H1 (cell line): ENCODE measurements around the gene FGGY. TPM values are rescaled to one million over a fixed set of nuclear protein-coding genes. Genes with fewer than 3 reads are reported as not detected.

Experiments
- CTCF ChIA-PET: fragments of 300-600 bp; sonication (Branson Sonifier 250); formaldehyde crosslinking; loops from one replicate; lab custom pipeline; 2021; ENCODE audit not compliant: partially characterized antibody; lab: Charles Lee
- POLR2A ChIA-PET: fragments of 300-600 bp; sonication (Branson Sonifier 250); formaldehyde crosslinking; loops from one replicate; lab custom pipeline; 2021; ENCODE audit warnings: inconsistent platforms; ENCODE audit not compliant: partially characterized antibody; lab: Charles Lee
- DNase-seq, 2 experiments: peaks; one replicate each; pipeline versions ENCODE4 v3.0.0 to v3.0.0-alpha.2; 2010 to 2022; ENCODE audit warnings: low spot score in 2 of 2, low read depth in 1 of 2, mixed read lengths in 1 of 2
- FAIRE-seq: peaks from 2 replicates; lab custom pipeline; 2011; peaks lifted over from hg19 to GRCh38; lab: Jason Lieb, UNC
- H2AFZ ChIP-seq: 2 replicates; pipeline ENCODE4 v1.8.1; 2012; ENCODE audit warnings: low read length, inconsistent platforms
- H2AK5ac ChIP-seq: 2 replicates; pipeline ENCODE4 v1.6.1; 2013; ENCODE audit warnings: low read depth, low read length
- H2BK120ac ChIP-seq: replicated peaks from 2 replicates; pipeline ENCODE3; 2013; ENCODE audit warnings: low read depth, low read length, inconsistent platforms
- H2BK12ac ChIP-seq: 2 replicates; pipeline ENCODE4 v1.6.1; 2013; ENCODE audit warnings: low read depth, low read length
- H2BK15ac ChIP-seq: 2 replicates; pipeline ENCODE4 v1.6.1; 2013; ENCODE audit warnings: low read length
- H2BK20ac ChIP-seq: 2 replicates; pipeline ENCODE4 v1.6.1; 2013; ENCODE audit warnings: low read length
- H2BK5ac ChIP-seq: 2 replicates; pipeline ENCODE4 v1.6.1; 2013; ENCODE audit warnings: low read depth, low read length
- H3K14ac ChIP-seq: 2 replicates; pipeline ENCODE4 v1.6.1; 2013; ENCODE audit warnings: inconsistent platforms; ENCODE audit not compliant: insufficient read length
- H3K18ac ChIP-seq: 2 replicates; pipeline ENCODE4 v1.6.1; 2013; ENCODE audit warnings: low read length; ENCODE audit errors: extremely low read depth
- H3K23ac ChIP-seq: 2 replicates; pipeline ENCODE4 v1.6.1; 2013; ENCODE audit warnings: inconsistent platforms; ENCODE audit not compliant: insufficient read length
- H3K23me2 ChIP-seq: 2 replicates; pipeline ENCODE4 v1.6.1; 2013; ENCODE audit warnings: low read depth, low read length
- H3K27ac ChIP-seq: 2 replicates; pipeline ENCODE4 v1.6.1; 2011; ENCODE audit warnings: low read depth, low read length, inconsistent platforms
- H3K27me3 ChIP-seq, 4 experiments: replicated peaks in 1 of 4; 1 replicate in 1 of 4; 2 replicates in 3 of 4; pipeline versions ENCODE4 v1.6.1 to v1.8.1; 2011 to 2013; ENCODE audit warnings: low read length in 3 of 4, mild to moderate bottlenecking in 3 of 4, inconsistent platforms in 2 of 4, mixed read lengths in 2 of 4, moderate library complexity in 1 of 4; ENCODE audit not compliant: control insufficient read depth in 3 of 4, insufficient read depth in 3 of 4; ENCODE audit errors: extremely low read depth in 1 of 4
- H3K36me3 ChIP-seq, 4 experiments: 2 replicates each; pipeline versions ENCODE4 v1.6.1 to v1.8.1; 2011 to 2013; ENCODE audit warnings: mild to moderate bottlenecking in 4 of 4, low read length in 3 of 4, moderate library complexity in 2 of 4, control low read depth in 1 of 4, inconsistent platforms in 1 of 4; ENCODE audit not compliant: insufficient read depth in 4 of 4, control insufficient read depth in 2 of 4
- H3K4ac ChIP-seq: replicated peaks from 2 replicates; pipeline ENCODE3; 2013; ENCODE audit warnings: low read length, low read depth, mixed read lengths, inconsistent platforms; ENCODE audit not compliant: insufficient read length
- H3K4me1 ChIP-seq, 4 experiments: replicated peaks in 1 of 4; 1 replicate in 1 of 4; 2 replicates in 3 of 4; pipeline versions ENCODE4 v1.6.1 to v1.8.1; 2011 to 2013; ENCODE audit warnings: low read length in 3 of 4, inconsistent platforms in 2 of 4, mixed read lengths in 1 of 4; ENCODE audit not compliant: insufficient read depth in 4 of 4, control insufficient read depth in 3 of 4
- H3K4me2 ChIP-seq, 2 experiments: 2 replicates each; pipeline versions ENCODE4 v1.6.1 to v1.8.1; 2011 to 2013; ENCODE audit warnings: low read depth in 2 of 2, low read length in 2 of 2, control low read depth in 1 of 2, inconsistent platforms in 1 of 2, mild to moderate bottlenecking in 1 of 2; ENCODE audit not compliant: insufficient read depth in 1 of 2
- H3K4me3 ChIP-seq, 4 experiments: fragments of 200-600, 300-600 bp in 1 of 4; sonication (generic), shearing (Covaris generic), sonication (Bioruptor Twin) in 1 of 4; 2 replicates each; pipeline versions ENCODE4 v1.5.1 to v1.8.1; 2011 to 2016; ENCODE audit warnings: low read length in 4 of 4, low read depth in 3 of 4, control low read depth in 2 of 4, inconsistent platforms in 2 of 4, mild to moderate bottlenecking in 2 of 4, mixed read lengths in 1 of 4, moderate library complexity in 1 of 4; ENCODE audit not compliant: insufficient read depth in 2 of 4; ENCODE audit errors: extremely low read depth in 1 of 4
- H3K56ac ChIP-seq: replicated peaks from 2 replicates; pipeline ENCODE3; 2013; ENCODE audit warnings: low read depth, mild to moderate bottlenecking, mixed read lengths, low read length, inconsistent platforms; ENCODE audit not compliant: insufficient read length
- H3K79me1 ChIP-seq: 2 replicates; pipeline ENCODE4 v1.6.1; 2013; ENCODE audit warnings: low read depth, low read length, control low read depth
- H3K79me2 ChIP-seq, 2 experiments: 2 replicates each; pipeline versions ENCODE4 v1.6.1 to v1.8.1; 2012 to 2013; ENCODE audit warnings: low read length in 2 of 2, mild to moderate bottlenecking in 2 of 2, inconsistent platforms in 1 of 2; ENCODE audit not compliant: insufficient read depth in 2 of 2, control insufficient read depth in 1 of 2
- H3K9ac ChIP-seq, 4 experiments: replicated peaks in 1 of 4; 1 replicate in 1 of 4; 2 replicates in 3 of 4; pipeline versions ENCODE4 v1.6.1 to v1.8.1; 2011 to 2013; ENCODE audit warnings: low read depth in 3 of 4, low read length in 3 of 4, control low read depth in 2 of 4, mild to moderate bottlenecking in 2 of 4, moderate library complexity in 2 of 4, inconsistent platforms in 1 of 4; ENCODE audit errors: extremely low read depth in 1 of 4
- H3K9me3 ChIP-seq, 2 experiments: 2 replicates each; pipeline versions ENCODE4 v1.6.1 to v1.8.1; 2012 to 2013; ENCODE audit warnings: mild to moderate bottlenecking in 2 of 2, moderate library complexity in 2 of 2, control low read depth in 1 of 2, inconsistent platforms in 1 of 2, low read depth in 1 of 2, low read length in 1 of 2, mixed read lengths in 1 of 2; ENCODE audit not compliant: insufficient read depth in 2 of 2
- H4K20me1 ChIP-seq, 2 experiments: replicated peaks in 1 of 2; 2 replicates each; pipeline versions ENCODE3 to v1.8.1; 2011 to 2013; ENCODE audit warnings: inconsistent platforms in 2 of 2, low read length in 2 of 2, mild to moderate bottlenecking in 1 of 2; ENCODE audit not compliant: insufficient read depth in 2 of 2, control insufficient read depth in 1 of 2
- H4K5ac ChIP-seq: 2 replicates; pipeline ENCODE4 v1.6.1; 2013; ENCODE audit warnings: low read length, low read depth, mixed read lengths, inconsistent platforms; ENCODE audit not compliant: insufficient read length
- H4K8ac ChIP-seq: 2 replicates; pipeline ENCODE4 v1.8.0; 2013; ENCODE audit warnings: mild to moderate bottlenecking, moderate library complexity, low read length, inconsistent platforms; ENCODE audit not compliant: insufficient read depth; ENCODE audit errors: extremely low read depth
- H4K91ac ChIP-seq: replicated peaks from 2 replicates; pipeline ENCODE3; 2013; ENCODE audit warnings: low read length, mixed read lengths, inconsistent platforms; ENCODE audit not compliant: insufficient read length
- BACH1 ChIP-seq: IDR thresholded peaks from 2 replicates; pipeline ENCODE4 v1.6.1; 2012; ENCODE audit warnings: low read length, improper control_type of control experiment
- BCL11A ChIP-seq, 2 experiments: IDR thresholded peaks; one replicate each; pipeline ENCODE4 v1.6.1; 2011; ENCODE audit warnings: low read depth in 2 of 2, low read length in 2 of 2, mild to moderate bottlenecking in 2 of 2
- CBX5 ChIP-seq: fragments of 300-800, 300-1000 bp; sonication (generic); IDR thresholded peaks from 2 replicates; pipeline ENCODE4 v1.7.1; 2016; ENCODE audit warnings: antibody characterized with exemption, low read length, low read depth
- CREB1 ChIP-seq: IDR thresholded peaks from 2 replicates; pipeline ENCODE4 v1.6.1; 2012; ENCODE audit warnings: inconsistent platforms
- HDAC6 ChIP-seq: IDR thresholded peaks from one replicate; pipeline ENCODE4 v1.7.1; 2012; ENCODE audit warnings: low read depth, mild to moderate bottlenecking, inconsistent platforms, low read length, moderate library complexity
- MAFK ChIP-seq: IDR thresholded peaks from 2 replicates; pipeline ENCODE4 v1.6.1; 2012; ENCODE audit warnings: low read depth, mild to moderate bottlenecking, improper control_type of control experiment, low read length
- SAP30 ChIP-seq: fragments of 300-600 bp; sonication (generic); IDR thresholded peaks from 2 replicates; pipeline ENCODE4 v1.7.1; 2012; ENCODE audit warnings: low read length, moderate library complexity, mild to moderate bottlenecking, inconsistent platforms; ENCODE audit not compliant: insufficient read depth, insufficient replicate concordance
- SP2 ChIP-seq: IDR thresholded peaks from 2 replicates; pipeline ENCODE4 v1.6.1; 2012; ENCODE audit warnings: mild to moderate bottlenecking, low read length, inconsistent platforms
- TCF12 ChIP-seq: IDR thresholded peaks from 2 replicates; pipeline ENCODE4 v1.6.1; 2011; ENCODE audit warnings: low read depth, mild to moderate bottlenecking, low read length
- WGBS, 2 experiments: shearing (Covaris generic) in 1 of 2; methylation state at CpG; one replicate each; pipeline versions ENCODE4 v1.1.6 to v1.1.7; 2013 to 2015; ENCODE audit warnings: low lambda C conversion rate in 2 of 2, mixed read lengths in 2 of 2, inconsistent platforms in 1 of 2, low coverage in 1 of 2, missing lambda C conversion rate in 1 of 2; ENCODE audit not compliant: insufficient replicate concordance in 2 of 2, insufficient coverage in 1 of 2, insufficient read length in 1 of 2; ENCODE audit errors: extremely low coverage in 1 of 2, missing lambda C conversion rate in 1 of 2; 5-methylcytosine and 5-hydroxymethylcytosine counted together
- polyA plus RNA-seq, 7 experiments: library from polyadenylated mRNA; depleted of rRNA in 3 of 7; stranded (reverse) in 5 of 7; unstranded in 2 of 7; fragments of >200 nt in 5 of 7; fragments of 200-250 nt in 2 of 7; gene quantifications; 1 replicate in 5 of 7; 2 replicates in 1 of 7; 4 replicates in 1 of 7; pipeline versions ENCODE4 v1.2.1 to v1.2.3, GENCODE V29; 2011 to 2013; ENCODE audit warnings: missing spikeins in 2 of 7, mixed read lengths in 2 of 7
- total RNA-seq: library from RNA; stranded (reverse); fragmentation: NEBNext Ultra II Directional; extraction: Animal tissue kit (Norgen Biotek cat#: 25700); gene quantifications from 2 replicates; pipeline ENCODE4 v1.2.1, GENCODE V29; 2021
- TF ChIP-seq, protein P1 (sequence below): IDR thresholded peaks from 2 replicates; pipeline ENCODE4 v1.6.1; 2012; ENCODE audit warnings: inconsistent platforms

FGGY gene
- total and polyA plus RNA-seq, 2 of the 8 experiments (the other 6 are each of a cell fraction or from before 2014, with no cell fraction given) = 10.3 to 12.5 TPM

DNA sequence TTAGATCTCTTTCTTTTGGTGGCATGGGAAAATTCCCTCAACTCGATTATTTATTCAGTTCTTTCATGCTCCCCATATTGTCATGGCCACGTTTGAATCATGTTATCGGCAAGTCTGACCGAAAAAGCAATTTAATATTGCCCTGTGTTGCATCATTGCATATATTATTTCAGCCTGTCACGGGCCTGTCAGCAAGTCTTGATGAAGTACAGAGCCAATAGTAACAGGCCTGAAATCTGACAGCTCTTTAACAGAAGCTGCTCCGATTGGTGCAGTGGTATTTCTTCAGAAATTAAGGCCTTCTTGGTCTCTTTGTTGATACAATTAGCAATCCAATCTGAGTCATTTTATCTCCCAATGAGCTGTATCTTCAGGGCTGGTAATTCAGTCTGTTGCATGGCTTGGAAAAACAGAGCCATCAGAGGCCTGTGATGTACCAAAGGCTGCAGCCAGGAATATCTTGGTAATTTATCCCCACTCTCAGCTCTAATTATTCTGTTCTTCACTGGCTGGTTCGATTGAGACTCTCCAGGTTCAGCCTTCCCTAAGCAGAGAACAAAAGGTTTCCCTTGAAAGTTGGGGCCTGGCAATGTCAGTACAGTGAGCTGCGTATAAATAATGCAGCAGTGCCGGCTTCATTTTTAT lies 149.5 kb downstream of the FGGY start:
- Histone ChIP-seq H3K27me3 (no peaks in the 10 kb centered on the region), H3K79me2 (no peaks in the 10 kb centered on the region), H3K4me3 (no peak overlapping the region), H2BK20ac (no peak overlapping the region), H2BK5ac (no peak overlapping the region), H2BK120ac (no peak overlapping the region), H2AFZ (no peak overlapping the region), H4K20me1 (no peaks in the 10 kb centered on the region), H3K4me1 (peaks cover 0 to 10% (median 0%) of the 10 kb centered on the region in 4 experiments; a peak in 3 of 7 replicates), H3K9me3 (peaks cover 0 to 2% of the 10 kb centered on the region in 2 experiments; a peak in 1 of 4 replicates), H3K23ac (no peak overlapping the region), H3K56ac (no peak overlapping the region), H4K91ac (no peak overlapping the region), H3K79me1 (no peaks in the 10 kb centered on the region), H2BK15ac (no peak overlapping the region), H3K9ac (no peak overlapping the region), H3K27ac (no peak overlapping the region), H3K4me2 (no peak overlapping the region), H3K18ac (no peak overlapping the region), H3K23me2 (no peaks in the 10 kb centered on the region), H2AK5ac (no peak overlapping the region), H4K5ac (no peak overlapping the region), H4K8ac (no peak overlapping the region), H3K36me3 (no peaks in the 10 kb centered on the region), H3K14ac (no peak overlapping the region), H2BK12ac (no peak overlapping the region), H3K4ac (no peak overlapping the region)
- no peak for DNase-seq
- 88% methylated on average over 9 of the region's 9 CpGs; no CpG with 5 or more reads in 1 of the 2 experiments for WGBS, 2 experiments
- POLR2A ChIA-PET = no interaction called here
- CTCF ChIA-PET = interaction anchor here (0.8 to 1.0 kb wide), 2 partner anchors 13 to 62 kb away, joined by 3 read pairs; no protein-coding TSS in a partner anchor
- no peak for FAIRE-seq
- TF ChIP-seq SP2 (no peak), BCL11A (IDR thresholded peaks at IDR 0.05; ENCODE audit: low read depth in 2 of 2, low read length in 2 of 2) (no peak), BACH1 (no peak), CREB1 (no peak), SAP30 (no peak), HDAC6 (no peak), MAFK (no peak), TCF12 (no peak), CBX5 (no peak)
- TF ChIP-seq, protein P1, sequence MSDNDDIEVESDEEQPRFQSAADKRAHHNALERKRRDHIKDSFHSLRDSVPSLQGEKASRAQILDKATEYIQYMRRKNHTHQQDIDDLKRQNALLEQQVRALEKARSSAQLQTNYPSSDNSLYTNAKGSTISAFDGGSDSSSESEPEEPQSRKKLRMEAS = no peak
